Effector memory CD8-positive, alpha-beta T cell (primary cell): ENCODE results near the gene SENP1.
"Not testable (repeated sequence)": the region's sequence is repeated elsewhere in the genome, so short reads cannot be mapped to it uniquely, and the experiment has no call there.

Experiments
- ATAC-seq: fragments of 150-1000 bp; cut with Tn5 transposase; replicated peaks from 2 replicates; pipeline ENCODE4 v1.10.0; 2021; ENCODE audit warnings: mild to moderate bottlenecking, moderate library complexity
- DNase-seq, 3 experiments: peaks; one replicate each; pipeline ENCODE4 v3.0.0; 2021
- H3K27ac Mint-ChIP-seq, 2 donors: one replicate each; pipeline ENCODE4 v1.8.0; 2022; ENCODE audit warnings: mild to moderate bottlenecking in 2 of 2, mixed read lengths in 2 of 2, moderate library complexity in 2 of 2
- H3K27me3 Mint-ChIP-seq, 2 donors: one replicate each; pipeline ENCODE4 v1.8.0; 2022; ENCODE audit warnings: mixed read lengths in 2 of 2
- H3K36me3 Mint-ChIP-seq: one replicate; pipeline ENCODE4 v1.8.0; 2022; ENCODE audit warnings: mild to moderate bottlenecking, moderate library complexity, mixed read lengths; ENCODE audit not compliant: insufficient read depth
- H3K4me1 Mint-ChIP-seq, 2 donors: one replicate each; pipeline ENCODE4 v1.8.0; 2022; ENCODE audit warnings: low read depth in 2 of 2, mixed read lengths in 2 of 2
- H3K4me3 Mint-ChIP-seq, 2 donors: one replicate each; pipeline ENCODE4 v1.8.0; 2022; ENCODE audit warnings: mild to moderate bottlenecking in 2 of 2, mixed read lengths in 2 of 2, moderate library complexity in 2 of 2
- H3K9me3 Mint-ChIP-seq, 2 donors: one replicate each; pipeline ENCODE4 v1.8.0; 2022; ENCODE audit warnings: mixed read lengths in 2 of 2
- total RNA-seq, 9 experiments: gene quantifications; one replicate each; lab custom pipeline; 2026; lab: John Stamatoyannopoulos, UW

The SENP1 gene
- 23.5 to 82.7 (median 56.8) reads per million in 9 experiments for total RNA-seq

DNA sequence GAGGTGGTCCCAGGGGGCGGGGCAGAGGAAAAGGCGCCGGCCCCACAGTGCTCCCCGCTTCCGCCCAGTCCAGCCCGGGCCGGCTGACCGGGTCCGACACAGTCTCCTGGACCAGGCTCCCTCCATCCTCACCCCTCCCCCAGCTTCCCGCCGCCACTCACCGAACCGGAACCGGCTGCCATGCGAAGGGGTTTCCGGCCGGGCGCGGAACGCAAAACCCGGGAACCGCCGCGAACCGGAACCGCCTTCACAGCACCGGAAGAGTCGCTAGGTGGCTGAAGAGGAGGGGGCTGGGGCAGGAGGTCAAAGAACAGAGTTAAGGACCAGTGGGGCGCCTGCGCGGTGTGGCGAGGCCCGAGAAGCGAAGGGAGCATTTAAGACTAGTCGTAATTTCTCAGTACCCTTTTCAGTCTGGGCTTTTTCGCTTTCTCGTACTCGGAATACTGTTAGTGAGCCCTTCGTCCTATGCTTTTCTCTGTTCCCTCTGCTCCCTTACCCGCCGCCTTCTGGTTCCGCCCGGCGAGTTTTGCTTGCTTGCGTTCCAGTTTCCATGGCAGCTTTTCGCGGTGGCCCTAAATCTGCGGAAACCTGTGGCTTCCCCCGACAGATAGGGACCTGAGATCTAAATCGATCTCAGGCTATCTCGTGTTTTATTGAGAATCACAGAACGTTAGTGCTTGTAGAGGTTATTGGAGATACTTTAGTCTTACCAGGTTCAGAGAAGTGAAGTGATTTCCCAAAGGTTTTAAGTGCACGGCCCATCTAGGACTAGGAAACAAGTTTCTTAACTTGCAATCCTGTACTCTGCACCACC is at the start of gene SENP1:
Gene SENP1, minus strand, starts transcription at position 213 of the 814 bp plus-strand sequence. CDS start 4,607 bp downstream, outside the sequence.
- peak within 1 kb of the TSS; percentile 84 to 91 for H3K4me3 Mint-ChIP-seq
- ATAC-seq = peak; percentile 79
- peaks cover 24 to 42% of the 10 kb centered on the region in 2 donors for H3K4me1 Mint-ChIP-seq
- no peaks in the 10 kb centered on the region for H3K27me3 Mint-ChIP-seq
- no peaks in the 10 kb centered on the region for H3K9me3 Mint-ChIP-seq
- DNase-seq = peak; percentile 87 to 92 (median 88)
- H3K36me3 Mint-ChIP-seq = peaks cover 11% of the 10 kb centered on the region
- H3K27ac Mint-ChIP-seq = peak within 1 kb of the TSS; percentile 98 to 99

DNA sequence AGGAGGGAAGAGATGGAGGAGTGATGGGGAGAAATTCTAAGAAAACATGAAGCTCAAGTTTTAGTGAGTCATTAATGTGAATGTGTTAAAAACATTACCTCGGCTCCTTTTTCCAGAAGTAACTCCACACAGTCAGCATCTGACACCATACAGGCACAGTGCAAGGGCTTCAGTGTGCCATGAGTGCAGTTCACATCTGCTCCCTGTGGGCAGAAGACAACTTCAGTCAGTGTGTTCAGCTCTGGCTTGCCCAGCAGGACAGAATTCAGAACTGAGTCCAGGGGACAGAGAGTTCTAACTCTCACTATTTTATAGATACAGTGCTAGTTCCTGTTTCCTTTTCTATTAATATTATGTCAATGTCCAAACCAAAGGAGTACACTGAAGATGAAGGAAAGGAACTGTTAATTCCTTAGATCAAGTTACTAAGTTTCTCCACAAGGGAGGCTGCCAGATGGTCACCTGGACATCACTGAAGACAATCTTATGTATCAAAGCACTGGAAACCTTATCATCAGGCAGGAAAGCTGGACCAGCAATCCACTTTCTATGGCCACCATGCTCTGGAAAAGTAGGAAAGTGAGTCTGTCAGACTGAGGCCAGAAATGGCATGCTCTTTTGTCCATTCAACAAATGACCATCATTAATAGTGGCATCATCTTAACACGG is 45.4 kb upstream of the SENP1 start:
- Mint-ChIP-seq H3K4me1 (peaks cover 9 to 17% of the 10 kb centered on the region in 2 donors), H3K27ac (peak overlapping the region; percentile 58 to 70), H3K9me3 (no peaks in the 10 kb centered on the region), H3K4me3 (no peak overlapping the region), H3K36me3 (peaks cover 55% of the 10 kb centered on the region), H3K27me3 (no peaks in the 10 kb centered on the region)
- ATAC-seq (no peak), DNase-seq (no peak)

DNA sequence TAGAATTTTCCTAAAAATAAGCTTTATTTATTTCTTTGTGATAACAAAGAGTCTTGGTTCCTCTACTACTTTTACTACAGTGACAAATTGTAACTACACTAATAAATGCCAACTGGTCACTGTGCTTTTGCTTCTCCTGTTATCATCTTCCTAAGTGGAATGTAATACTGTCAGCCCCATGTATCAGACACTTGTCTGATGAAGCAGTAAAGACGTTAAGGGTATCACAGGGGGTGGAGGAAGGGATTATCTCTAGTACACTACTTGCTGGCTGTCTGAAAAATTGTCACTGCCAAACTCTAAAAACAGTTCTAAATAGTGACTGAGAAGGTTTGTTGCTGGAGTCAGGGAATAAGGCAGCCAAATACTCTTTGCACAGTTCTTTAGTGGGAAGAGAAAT is 40.1 kb upstream of the SENP1 start:
- Mint-ChIP-seq H3K4me1 (peaks cover 0 to 2% of the 10 kb centered on the region in 2 donors), H3K36me3 (peaks cover 46% of the 10 kb centered on the region), H3K27ac (peak overlapping the region in 1 of 2 donors; percentile 12), H3K9me3 (no peaks in the 10 kb centered on the region), H3K27me3 (no peaks in the 10 kb centered on the region), H3K4me3 (no peak overlapping the region)
- DNase-seq (no peak), ATAC-seq (no peak)

DNA sequence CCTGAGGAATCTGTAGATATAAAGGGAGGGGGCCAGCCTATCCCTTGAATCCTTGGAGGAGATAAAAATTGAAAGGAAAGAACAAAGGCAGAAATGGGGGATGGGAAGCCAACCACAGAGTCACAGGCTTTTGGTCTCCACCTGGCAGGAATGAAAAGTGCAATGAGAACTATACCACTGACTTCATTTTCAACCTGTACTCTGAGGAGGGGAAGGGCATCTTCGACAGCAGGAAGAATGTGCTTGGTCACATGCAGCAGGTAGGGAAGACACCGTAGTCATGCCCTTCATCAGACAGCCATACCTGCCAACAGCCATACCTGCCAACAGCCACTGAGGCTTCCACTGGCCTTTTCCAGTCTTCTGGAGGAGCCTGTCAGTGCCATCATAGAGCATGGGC is 38.0 kb upstream of the SENP1 start:
- Mint-ChIP-seq H3K4me3 (no peak overlapping the region), H3K4me1 (peaks cover 0 to 2% of the 10 kb centered on the region in 2 donors), H3K27me3 (no peaks in the 10 kb centered on the region), H3K9me3 (no peaks in the 10 kb centered on the region), H3K36me3 (peaks cover 32% of the 10 kb centered on the region), H3K27ac (peak overlapping the region; percentile 75 to 83)
- DNase-seq (no peak), ATAC-seq (no peak)

DNA sequence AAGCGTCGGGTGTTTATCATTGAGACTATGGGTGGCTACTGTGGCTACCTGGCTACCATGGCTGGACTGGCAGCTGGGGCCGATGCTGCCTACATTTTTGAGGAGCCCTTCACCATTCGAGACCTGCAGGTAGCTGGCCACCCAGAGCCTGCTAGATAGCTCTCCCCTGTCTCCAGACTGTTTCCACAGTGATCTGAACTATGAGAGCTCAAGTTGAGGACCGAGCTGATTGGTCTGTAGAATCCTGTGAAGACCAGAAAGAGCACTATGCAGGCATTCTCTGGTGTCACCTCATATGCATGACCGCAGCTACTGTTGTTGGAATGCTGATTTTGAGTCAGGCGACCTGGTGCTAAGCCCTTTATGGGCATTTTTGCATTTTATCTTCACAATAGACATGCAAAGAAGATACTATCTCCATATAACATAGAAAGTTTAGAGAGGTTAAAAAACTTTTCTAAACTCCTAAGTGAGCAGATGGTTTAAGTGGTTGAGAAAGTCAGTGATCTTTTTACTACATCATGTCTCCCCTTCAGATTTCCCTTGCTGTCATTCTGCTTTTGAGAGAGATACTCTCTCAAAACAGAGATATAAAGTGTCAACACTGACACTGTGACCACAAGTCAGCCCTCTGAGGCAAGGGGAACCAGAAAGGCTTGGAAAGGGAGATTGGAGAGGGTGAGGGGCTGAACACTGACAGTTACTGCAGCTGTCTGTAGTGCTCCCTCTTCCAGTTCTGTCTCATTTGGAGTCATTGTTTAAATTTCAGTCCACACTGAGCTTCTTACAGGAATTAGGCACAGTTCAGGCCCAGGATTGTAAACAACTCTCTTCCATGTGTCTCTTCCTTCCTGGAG is 37.2 kb upstream of the SENP1 start:
- H3K4me1 Mint-ChIP-seq = peaks cover 0 to 2% of the 10 kb centered on the region in 2 donors
- H3K9me3 Mint-ChIP-seq = no peaks in the 10 kb centered on the region
- H3K4me3 Mint-ChIP-seq = no peak overlapping the region
- ATAC-seq (no peak), DNase-seq (no peak)
- no peaks in the 10 kb centered on the region for H3K27me3 Mint-ChIP-seq
- H3K36me3 Mint-ChIP-seq = peaks cover 25% of the 10 kb centered on the region
- H3K27ac Mint-ChIP-seq = peak overlapping the region in 1 of 2 donors; percentile 75

DNA sequence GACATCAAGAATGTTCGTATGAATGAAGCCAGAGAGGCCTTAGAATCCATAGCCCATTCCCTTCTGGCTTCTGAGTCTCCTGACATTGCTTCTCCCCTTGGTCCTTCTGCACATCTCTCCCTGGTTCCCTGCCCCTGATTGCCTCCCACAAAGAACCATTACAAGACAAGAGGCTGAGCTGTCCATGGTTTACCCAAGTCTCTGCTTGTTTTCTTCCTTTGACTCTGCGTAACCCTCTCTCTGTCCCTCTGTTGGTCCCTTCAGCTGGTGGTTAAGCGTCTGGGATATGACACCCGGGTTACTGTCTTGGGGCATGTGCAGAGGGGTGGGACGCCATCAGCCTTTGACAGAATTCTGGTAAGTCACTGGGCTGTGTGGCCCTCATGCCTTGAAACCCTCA is 29.1 kb upstream of the SENP1 start:
- H3K27me3 Mint-ChIP-seq = no peaks in the 10 kb centered on the region
- H3K36me3 Mint-ChIP-seq = peaks cover 3% of the 10 kb centered on the region
- DNase-seq (no peak), ATAC-seq (no peak)
- H3K4me1 Mint-ChIP-seq = no peaks in the 10 kb centered on the region
- H3K27ac Mint-ChIP-seq = no peak overlapping the region
- H3K4me3 Mint-ChIP-seq = no peak overlapping the region
- no peaks in the 10 kb centered on the region for H3K9me3 Mint-ChIP-seq

DNA sequence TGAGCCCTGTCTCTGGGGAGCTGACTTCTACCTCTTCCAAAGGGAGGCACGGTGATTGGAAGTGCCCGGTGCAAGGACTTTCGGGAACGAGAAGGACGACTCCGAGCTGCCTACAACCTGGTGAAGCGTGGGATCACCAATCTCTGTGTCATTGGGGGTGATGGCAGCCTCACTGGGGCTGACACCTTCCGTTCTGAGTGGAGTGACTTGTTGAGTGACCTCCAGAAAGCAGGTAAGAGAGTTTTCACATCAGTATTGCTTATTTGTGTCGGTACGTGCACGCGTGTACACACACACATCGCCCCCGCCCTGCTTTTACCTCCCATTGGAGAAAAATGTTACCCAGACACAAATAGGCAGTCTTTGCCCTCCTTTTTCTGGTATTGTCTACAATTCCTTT is 26.9 kb upstream of the SENP1 start:
- Mint-ChIP-seq H3K4me1 (no peaks in the 10 kb centered on the region), H3K27me3 (no peaks in the 10 kb centered on the region), H3K36me3 (peaks cover 3% of the 10 kb centered on the region), H3K4me3 (no peak overlapping the region), H3K9me3 (no peaks in the 10 kb centered on the region), H3K27ac (no peak overlapping the region)
- DNase-seq (no peak), ATAC-seq (no peak)

DNA sequence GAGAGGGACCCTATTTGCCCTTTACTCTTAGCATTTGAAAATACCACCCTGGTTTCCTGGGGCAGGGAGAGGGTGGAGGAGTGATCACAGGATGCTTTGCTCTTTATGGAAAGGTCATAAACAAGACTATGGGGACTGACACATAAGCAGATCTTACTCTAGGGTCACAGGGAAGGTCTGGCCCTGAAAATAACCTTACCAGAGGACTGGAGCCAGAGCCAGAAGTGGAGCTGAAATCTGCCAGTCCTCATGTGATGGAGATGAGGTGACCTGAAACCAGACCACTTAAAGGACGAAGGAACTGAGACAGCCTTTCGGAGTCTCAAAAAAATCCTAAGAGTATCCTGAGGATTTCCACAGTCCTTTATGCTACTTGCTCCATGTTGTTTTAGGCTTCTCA is 25.6 kb upstream of the SENP1 start:
- ATAC-seq = no peak
- Mint-ChIP-seq H3K4me1 (no peaks in the 10 kb centered on the region), H3K36me3 (peaks cover 3% of the 10 kb centered on the region), H3K27ac (no peak overlapping the region), H3K9me3 (no peaks in the 10 kb centered on the region), H3K27me3 (no peaks in the 10 kb centered on the region), H3K4me3 (no peak overlapping the region)
- DNase-seq = no peak

DNA sequence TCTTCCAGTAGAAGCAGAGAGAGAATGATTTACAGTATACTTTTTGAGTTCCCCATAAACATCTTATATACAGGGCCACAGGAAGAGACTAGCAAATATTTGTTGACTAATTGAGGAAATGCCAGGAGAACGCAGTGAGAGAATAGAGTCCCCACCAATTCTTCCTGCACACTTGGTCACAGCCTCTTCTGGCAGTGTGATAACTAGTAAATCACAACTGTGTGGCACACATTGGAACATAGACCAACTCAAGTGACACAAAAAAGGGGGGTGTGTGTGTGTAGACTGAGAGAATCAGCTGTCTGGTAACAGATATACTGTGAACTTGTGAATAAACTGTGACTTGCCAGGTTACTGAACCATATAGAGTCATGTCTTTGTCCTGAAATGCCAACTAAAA is 23.5 kb upstream of the SENP1 start:
- ATAC-seq (no peak), DNase-seq (no peak)
- Mint-ChIP-seq H3K4me3 (no peak overlapping the region), H3K4me1 (no peaks in the 10 kb centered on the region), H3K27me3 (no peaks in the 10 kb centered on the region), H3K9me3 (no peaks in the 10 kb centered on the region), H3K27ac (no peak overlapping the region), H3K36me3 (peaks cover 5% of the 10 kb centered on the region)

DNA sequence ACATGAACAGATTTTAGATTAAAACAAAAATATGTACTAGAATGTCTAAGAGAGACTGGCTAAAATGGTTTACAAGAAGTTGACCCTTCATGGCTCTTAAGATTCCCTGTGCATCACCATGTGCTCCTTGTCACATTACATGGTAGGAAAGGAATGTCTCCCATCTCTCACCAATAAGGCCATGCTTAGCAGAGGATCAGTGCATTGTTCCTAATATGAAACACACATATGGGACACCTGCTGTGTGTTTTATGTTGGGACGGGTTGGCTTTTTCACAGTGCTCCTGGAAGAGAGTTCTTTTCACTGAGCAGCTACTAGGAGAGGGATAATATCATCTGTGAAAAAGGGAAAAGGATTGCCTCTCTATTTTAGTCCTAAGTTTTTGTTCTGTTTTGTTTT is 22.9 kb upstream of the SENP1 start:
- no peaks in the 10 kb centered on the region for H3K4me1 Mint-ChIP-seq
- no peak overlapping the region for H3K27ac Mint-ChIP-seq
- no peak overlapping the region for H3K4me3 Mint-ChIP-seq
- H3K9me3 Mint-ChIP-seq = no peaks in the 10 kb centered on the region
- no peak for DNase-seq
- H3K27me3 Mint-ChIP-seq = no peaks in the 10 kb centered on the region
- no peak for ATAC-seq
- H3K36me3 Mint-ChIP-seq = peaks cover 5% of the 10 kb centered on the region

DNA sequence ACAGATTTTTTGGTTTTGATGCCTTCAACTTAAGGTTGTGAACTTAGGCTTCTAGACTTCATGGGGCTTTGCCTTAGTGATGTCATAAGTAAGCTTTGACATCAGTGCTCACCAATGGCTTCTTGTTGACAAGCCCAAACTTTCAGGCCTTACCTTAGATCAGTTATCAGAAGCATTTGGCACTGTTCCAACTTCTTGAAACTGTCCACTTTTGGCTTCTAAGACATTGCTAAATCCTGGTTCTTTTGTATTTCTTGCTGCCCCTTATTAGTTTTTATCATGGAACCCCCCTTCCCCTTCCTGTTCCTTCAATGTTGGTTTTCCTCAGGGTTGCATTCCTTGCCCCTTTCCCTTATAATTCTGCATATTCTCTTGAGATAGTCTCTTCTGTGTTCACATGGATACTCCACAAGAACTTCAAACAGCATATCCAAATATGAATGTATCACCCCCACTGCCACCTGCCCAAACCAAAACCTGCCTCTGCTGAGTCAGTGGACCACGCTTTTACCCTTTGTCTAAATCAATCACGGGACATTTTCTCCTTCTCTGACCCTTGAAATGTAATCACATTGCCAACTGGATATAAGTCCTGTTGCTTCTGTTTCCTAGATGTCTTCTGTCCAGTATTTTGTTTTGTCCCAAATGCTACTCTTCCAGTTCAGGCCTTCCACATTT is 21.2 kb upstream of the SENP1 start:
- Mint-ChIP-seq H3K27me3 (no peaks in the 10 kb centered on the region), H3K4me1 (no peaks in the 10 kb centered on the region), H3K36me3 (peaks cover 2% of the 10 kb centered on the region), H3K9me3 (no peaks in the 10 kb centered on the region), H3K4me3 (no peak overlapping the region), H3K27ac (peak overlapping the region in 1 of 2 donors; percentile 22)
- DNase-seq (no peak), ATAC-seq (no peak)

DNA sequence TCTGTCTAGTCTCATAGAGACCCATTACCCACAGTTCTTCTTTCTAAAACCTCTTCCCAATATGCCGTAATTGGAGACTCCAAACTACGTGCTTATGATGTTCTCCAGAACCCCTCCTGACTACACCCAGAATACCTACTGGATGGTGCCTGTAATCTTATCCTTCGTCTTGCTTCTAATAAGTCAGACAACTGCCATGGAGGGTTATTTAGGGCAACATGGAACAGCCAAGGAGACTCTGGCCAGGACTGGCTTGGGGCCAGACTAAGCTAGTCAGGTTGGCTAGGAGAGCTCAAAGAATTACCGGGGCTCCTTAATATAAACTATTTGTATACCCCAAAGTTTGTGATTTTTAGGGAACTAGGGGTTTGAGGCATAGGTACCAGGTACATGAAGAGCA is 20.1 kb upstream of the SENP1 start:
- DNase-seq = no peak
- ATAC-seq = no peak
- H3K27ac Mint-ChIP-seq = no peak overlapping the region
- H3K27me3 Mint-ChIP-seq = no peaks in the 10 kb centered on the region
- no peaks in the 10 kb centered on the region for H3K9me3 Mint-ChIP-seq
- H3K36me3 Mint-ChIP-seq = peaks cover 2% of the 10 kb centered on the region
- no peaks in the 10 kb centered on the region for H3K4me1 Mint-ChIP-seq
- no peak overlapping the region for H3K4me3 Mint-ChIP-seq

DNA sequence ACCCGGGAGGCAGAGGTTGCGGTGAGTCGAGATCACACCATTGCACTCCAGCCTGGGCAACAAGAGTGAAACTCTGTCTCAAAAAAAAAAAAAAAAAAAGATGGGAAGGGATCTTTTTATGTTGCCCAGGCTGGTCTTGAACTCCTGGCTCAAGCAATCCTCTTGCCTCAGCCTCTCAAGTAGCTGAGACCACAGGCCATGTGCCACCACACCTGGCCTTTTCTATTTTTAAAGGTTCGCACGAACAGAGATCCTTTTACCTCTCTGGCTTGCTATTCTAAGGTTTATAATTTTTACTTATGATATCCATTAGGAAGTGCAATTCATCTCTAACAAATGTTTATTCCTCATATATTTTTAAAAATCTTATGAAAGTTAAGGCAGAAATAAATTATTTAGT is 19.7 kb upstream of the SENP1 start:
- not testable (repeated sequence) for ATAC-seq, H3K27ac Mint-ChIP-seq, DNase-seq, H3K4me3 Mint-ChIP-seq, H3K27me3 Mint-ChIP-seq, H3K9me3 Mint-ChIP-seq, H3K36me3 Mint-ChIP-seq, H3K4me1 Mint-ChIP-seq
